Stimulated activated effector memory CD8-positive, alpha-beta T cell treated with anti-CD3 and anti-CD28 coated beads, Interleukin-12 subunit alpha, Interleukin-12 subunit beta, amount 100 ng/mL, for 72 hours (primary cell): ENCODE measurements around the gene ERCC6L.

Source experiments
- ATAC-seq: fragments of 150-1000 bp; cut with Tn5 transposase; 2 replicates; pipeline ENCODE4 v1.10.0; 2021
- DNase-seq, 2 donors: peaks; one replicate each; pipeline ENCODE4 v3.0.0; 2021 to 2022; ENCODE audit warnings: low spot score in 2 of 2
- H3K27ac Mint-ChIP-seq: one replicate; pipeline ENCODE4 v1.8.0; 2022; ENCODE audit warnings: mild to moderate bottlenecking, mixed read lengths
- H3K36me3 Mint-ChIP-seq: one replicate; pipeline ENCODE4 v1.8.0; 2022; ENCODE audit warnings: mild to moderate bottlenecking, mixed read lengths
- H3K4me1 Mint-ChIP-seq: one replicate; pipeline ENCODE4 v1.8.0; 2022; ENCODE audit warnings: mixed read lengths
- H3K4me3 Mint-ChIP-seq: one replicate; pipeline ENCODE4 v1.8.0; 2022; ENCODE audit warnings: mild to moderate bottlenecking, mixed read lengths
- H3K9me3 Mint-ChIP-seq: one replicate; pipeline ENCODE4 v1.8.0; 2022; ENCODE audit warnings: mixed read lengths

Gene ERCC6L

DNA sequence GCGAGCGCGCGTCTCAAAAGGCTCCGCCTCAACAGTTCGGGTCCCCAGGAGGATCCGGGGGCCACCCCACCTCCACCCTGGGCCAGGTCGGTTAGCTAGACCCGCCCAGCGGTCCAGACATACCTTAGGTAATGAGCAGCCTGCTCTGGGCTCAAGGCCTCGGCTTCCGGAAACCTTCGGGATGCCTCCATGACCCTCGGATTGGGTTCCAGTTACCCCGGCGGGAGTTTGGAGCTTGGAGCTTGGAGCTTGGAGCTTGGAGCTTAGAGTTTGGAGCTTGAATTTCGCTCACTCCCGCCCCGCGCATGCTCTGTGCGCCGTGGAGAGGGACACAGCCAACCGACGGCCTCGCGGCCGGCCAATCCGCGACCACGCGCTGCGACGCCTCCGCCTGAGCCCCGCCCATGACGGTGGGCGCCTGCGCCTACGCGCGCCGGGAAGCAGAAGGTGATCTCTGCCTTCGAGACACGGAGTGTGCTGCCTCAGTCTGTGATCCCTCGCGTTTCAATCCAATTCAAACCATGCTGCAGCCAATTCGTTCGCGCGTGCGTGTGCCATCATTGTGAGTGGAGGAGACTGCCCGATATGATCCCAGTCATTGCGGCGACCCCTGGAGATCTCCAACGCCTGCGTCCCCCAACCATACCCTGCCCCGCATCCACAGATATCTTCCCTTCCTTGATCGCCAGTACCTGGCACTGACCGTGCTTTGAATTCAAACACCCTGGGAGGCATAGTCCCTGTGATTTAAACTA, at the start of gene ERCC6L:
Gene ERCC6L (minus strand): TSS at position 307 of the 755 bp plus-strand sequence. CDS start 116 bp downstream, at position 191.
- peaks cover 6% of the 10 kb centered on the region for H3K4me1 Mint-ChIP-seq
- peak within 1 kb of the TSS; percentile 71 for H3K4me3 Mint-ChIP-seq
- DNase-seq (peak; percentile 68 to 87), ATAC-seq (peak; percentile 98)
- no peak within 1 kb of the TSS for H3K27ac Mint-ChIP-seq
- H3K9me3 Mint-ChIP-seq = no peaks in the 10 kb centered on the region
- H3K36me3 Mint-ChIP-seq = peaks cover 6% of the 10 kb centered on the region

- ATAC-seq (no peak), DNase-seq (no peak)
- Mint-ChIP-seq H3K4me1 (no peaks in the 10 kb centered on the region), H3K9me3 (no peaks in the 10 kb centered on the region), H3K36me3 (peaks cover under 1% of the 10 kb centered on the region), H3K27ac (no peak overlapping the region), H3K4me3 (no peak overlapping the region)
Observed at GRCh38 chrX:72282302-72282701, 43.5 kb upstream of the ERCC6L start.

DNA sequence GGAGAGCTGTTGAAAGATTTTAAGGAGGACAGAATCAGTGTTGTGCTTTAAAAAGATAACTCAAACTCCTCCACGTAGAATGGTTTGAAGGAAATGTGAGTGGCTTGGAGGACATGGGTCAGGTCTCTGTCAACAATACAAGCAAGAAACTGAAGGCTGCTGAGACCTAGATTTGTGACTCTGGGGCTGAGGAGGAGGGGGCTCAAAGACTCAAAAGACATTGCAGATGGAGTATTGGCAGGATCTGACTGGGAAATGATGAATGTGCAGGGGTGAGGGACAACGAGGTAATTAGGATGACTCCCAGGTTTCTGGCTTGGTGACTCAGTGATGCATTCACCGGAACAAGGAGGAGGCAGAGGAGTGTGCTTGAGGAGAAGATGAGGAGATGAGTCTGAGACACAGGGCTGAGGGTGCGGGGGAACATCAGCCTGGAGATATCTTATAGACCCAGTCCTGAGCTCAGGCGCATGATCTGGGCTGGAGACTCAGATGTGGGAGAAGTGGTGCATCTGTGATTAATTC, 41.6 kb upstream of the ERCC6L start:
- Mint-ChIP-seq H3K27ac (no peak overlapping the region), H3K4me1 (peaks cover 6% of the 10 kb centered on the region), H3K36me3 (peaks cover 16% of the 10 kb centered on the region), H3K4me3 (no peak overlapping the region), H3K9me3 (no peaks in the 10 kb centered on the region)
- DNase-seq (no peak), ATAC-seq (no peak)

DNA sequence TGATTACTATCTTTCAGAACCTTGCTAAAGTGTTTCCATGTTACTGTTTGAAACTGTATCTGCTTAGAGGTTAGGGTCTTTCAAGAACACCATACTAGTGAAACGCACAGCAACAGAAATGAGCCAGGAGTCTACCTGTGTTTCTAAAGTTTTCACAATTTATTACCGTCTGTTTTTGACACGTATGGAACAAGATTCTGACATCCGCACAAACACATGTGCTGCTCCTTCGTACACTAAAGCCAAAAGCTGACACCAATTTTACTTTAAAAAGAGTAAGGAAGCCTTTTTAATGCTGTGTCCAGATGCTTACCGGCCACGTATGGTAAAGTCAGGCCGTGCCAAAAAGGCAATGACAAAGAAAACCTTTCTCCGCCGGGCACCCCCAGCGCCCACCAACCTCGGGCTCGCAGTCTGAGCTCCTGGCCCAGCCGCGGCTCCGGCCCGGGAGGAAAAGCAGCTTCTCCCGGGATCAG, 37.7 kb upstream of the ERCC6L start:
- Mint-ChIP-seq H3K4me3 (peak overlapping the region; percentile 83), H3K27ac (peak overlapping the region; percentile 96), H3K4me1 (peaks cover 40% of the 10 kb centered on the region), H3K9me3 (no peaks in the 10 kb centered on the region), H3K36me3 (peaks cover 54% of the 10 kb centered on the region)
- no peak for DNase-seq
- ATAC-seq = no peak

GRCh38 chrX:72274526-72274925, 35.7 kb upstream of the ERCC6L start:
- peak overlapping the region; percentile 83 for H3K4me3 Mint-ChIP-seq
- ATAC-seq (no peak), DNase-seq (no peak)
- H3K36me3 Mint-ChIP-seq = peaks cover 74% of the 10 kb centered on the region
- H3K4me1 Mint-ChIP-seq = peaks cover 48% of the 10 kb centered on the region
- peak overlapping the region; percentile 96 for H3K27ac Mint-ChIP-seq
- H3K9me3 Mint-ChIP-seq = no peaks in the 10 kb centered on the region

DNA sequence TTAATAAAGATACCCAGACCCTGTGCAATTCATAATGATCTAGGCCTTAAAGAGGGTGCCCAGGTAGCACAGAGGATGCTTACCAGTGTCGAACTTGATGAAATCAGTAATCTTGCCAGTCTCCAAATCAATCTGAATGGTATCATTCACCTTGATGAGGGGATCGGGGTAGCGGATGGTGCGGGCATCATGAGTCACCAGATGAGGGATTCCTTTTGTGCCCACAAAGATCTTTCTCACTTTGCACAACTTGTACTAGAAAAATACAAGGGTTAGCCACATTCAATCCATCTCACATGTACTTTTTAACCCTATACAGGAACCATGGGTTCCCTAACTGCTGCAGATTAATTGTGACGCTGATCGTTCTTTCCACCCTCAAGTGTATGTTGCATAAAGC, 34.9 kb upstream of the ERCC6L start:
- ATAC-seq (no peak), DNase-seq (no peak)
- H3K4me1 Mint-ChIP-seq = peaks cover 48% of the 10 kb centered on the region
- peak overlapping the region; percentile 96 for H3K27ac Mint-ChIP-seq
- peak overlapping the region; percentile 83 for H3K4me3 Mint-ChIP-seq
- peaks cover 82% of the 10 kb centered on the region for H3K36me3 Mint-ChIP-seq
- no peaks in the 10 kb centered on the region for H3K9me3 Mint-ChIP-seq

- no peaks in the 10 kb centered on the region for H3K9me3 Mint-ChIP-seq
- no peak for DNase-seq
Observed at GRCh38 chrX:72272868-72273267, 34.0 kb upstream of the ERCC6L start.

GRCh38 chrX:72271812-72272211, 33.0 kb upstream of the ERCC6L start:
- peaks cover 48% of the 10 kb centered on the region for H3K4me1 Mint-ChIP-seq
- H3K36me3 Mint-ChIP-seq = peaks cover 96% of the 10 kb centered on the region
- no peak for ATAC-seq
- H3K9me3 Mint-ChIP-seq = no peaks in the 10 kb centered on the region
- no peak for DNase-seq
- peak overlapping the region; percentile 83 for H3K4me3 Mint-ChIP-seq
- peak overlapping the region; percentile 88 for H3K27ac Mint-ChIP-seq

More at GRCh38 chrX:72272868-72273267, 34.0 kb upstream of the ERCC6L start:
- peaks cover 91% of the 10 kb centered on the region for H3K36me3 Mint-ChIP-seq
- peaks cover 48% of the 10 kb centered on the region for H3K4me1 Mint-ChIP-seq
- H3K27ac Mint-ChIP-seq = peak overlapping the region; percentile 88
- peak overlapping the region; percentile 83 for H3K4me3 Mint-ChIP-seq
- peak; percentile 65 for ATAC-seq

- DNase-seq (no peak), ATAC-seq (no peak)
- peak overlapping the region; percentile 88 for H3K27ac Mint-ChIP-seq
- no peaks in the 10 kb centered on the region for H3K9me3 Mint-ChIP-seq
- peaks cover 48% of the 10 kb centered on the region for H3K4me1 Mint-ChIP-seq
- H3K4me3 Mint-ChIP-seq = no peak overlapping the region
- peaks cover 97% of the 10 kb centered on the region for H3K36me3 Mint-ChIP-seq
Observed at GRCh38 chrX:72271091-72271788, 32.4 kb upstream of the ERCC6L start.

- Mint-ChIP-seq H3K36me3 (peaks cover 88% of the 10 kb centered on the region), H3K9me3 (no peaks in the 10 kb centered on the region), H3K4me3 (no peak overlapping the region), H3K4me1 (peaks cover 43% of the 10 kb centered on the region), H3K27ac (no peak overlapping the region)
- no peak for ATAC-seq
- DNase-seq = no peak
Observed at GRCh38 chrX:72270316-72270866, 31.6 kb upstream of the ERCC6L start.

DNA sequence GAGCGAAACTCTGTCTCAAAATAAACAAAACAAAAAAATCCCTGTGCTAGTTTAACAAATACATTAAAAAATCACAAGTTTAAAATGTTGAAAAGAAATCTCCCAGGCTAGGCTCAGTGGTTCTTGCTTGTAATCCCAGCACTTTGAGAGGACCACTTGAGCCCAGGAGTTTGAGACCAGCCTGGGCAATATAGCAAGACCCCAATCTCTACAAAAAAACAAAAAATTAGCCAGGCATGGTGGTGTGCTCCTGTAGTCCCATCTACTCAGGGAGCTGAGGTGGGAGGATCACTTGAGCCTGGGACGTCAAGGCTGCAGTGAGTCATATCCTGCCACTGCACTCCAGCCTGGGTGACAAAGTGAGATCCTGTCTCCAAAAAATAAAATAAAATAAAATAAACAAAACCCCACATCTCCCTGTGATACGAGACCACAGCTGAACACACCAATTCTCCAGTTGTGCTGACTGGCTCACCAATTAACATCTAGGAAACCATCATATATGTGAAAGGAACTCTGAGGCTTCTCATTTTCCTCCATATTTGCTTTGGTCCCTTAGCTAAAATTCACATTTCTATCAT, 30.9 kb upstream of the ERCC6L start:
- Mint-ChIP-seq H3K27ac (no peak overlapping the region), H3K36me3 (peaks cover 82% of the 10 kb centered on the region), H3K4me1 (peaks cover 36% of the 10 kb centered on the region), H3K4me3 (no peak overlapping the region), H3K9me3 (no peaks in the 10 kb centered on the region)
- DNase-seq (no peak), ATAC-seq (peak; percentile 62)

GRCh38 chrX:72268597-72269365, 30.0 kb upstream of the ERCC6L start:
- Mint-ChIP-seq H3K4me1 (peaks cover 27% of the 10 kb centered on the region), H3K36me3 (peaks cover 72% of the 10 kb centered on the region), H3K4me3 (no peak overlapping the region), H3K27ac (no peak overlapping the region), H3K9me3 (no peaks in the 10 kb centered on the region)
- DNase-seq = no peak
- ATAC-seq = no peak

DNA sequence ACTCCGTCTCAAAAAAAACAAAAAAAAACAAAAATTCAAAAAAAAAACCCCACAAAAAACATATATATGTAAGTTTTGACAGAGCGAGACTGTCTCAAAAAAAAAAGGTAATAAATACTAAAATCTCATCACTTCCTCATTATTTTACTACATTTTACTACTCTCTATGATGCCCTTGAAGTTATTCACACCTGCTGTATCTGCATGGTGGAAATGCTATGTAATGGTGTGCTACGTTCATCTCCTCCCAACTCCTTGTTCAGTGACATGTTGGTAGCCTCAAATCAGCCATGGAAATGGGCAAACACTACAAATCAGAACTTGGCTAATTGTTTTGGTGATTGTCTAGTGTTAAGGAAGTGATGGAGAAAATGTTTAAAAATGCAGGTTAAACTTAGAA, 26.4 kb upstream of the ERCC6L start:
- DNase-seq (no peak), ATAC-seq (no peak)
- Mint-ChIP-seq H3K4me3 (no peak overlapping the region), H3K27ac (no peak overlapping the region), H3K36me3 (peaks cover 42% of the 10 kb centered on the region), H3K4me1 (peaks cover 13% of the 10 kb centered on the region), H3K9me3 (no peaks in the 10 kb centered on the region)

- DNase-seq (no peak), ATAC-seq (no peak)
- Mint-ChIP-seq H3K4me3 (no peak overlapping the region), H3K4me1 (peaks cover 8% of the 10 kb centered on the region), H3K27ac (no peak overlapping the region), H3K9me3 (no peaks in the 10 kb centered on the region), H3K36me3 (peaks cover 10% of the 10 kb centered on the region)
Observed at GRCh38 chrX:72262077-72262476, 23.2 kb upstream of the ERCC6L start.
